Panc1 (cell line): Measurements from ENCODE around the gene ZACN.

ENCODE experiments used
- POLR2AphosphoS5 ChIP-seq: IDR thresholded peaks from 2 replicates; pipeline ENCODE4 v1.6.1; 2012; ENCODE audit warnings: mild to moderate bottlenecking, low read depth, low read length, moderate library complexity
- SIN3A ChIP-seq: IDR thresholded peaks from 2 replicates; pipeline ENCODE4 v1.6.1; 2012; ENCODE audit warnings: low read depth, mild to moderate bottlenecking, low read length, moderate library complexity, borderline replicate concordance; ENCODE audit not compliant: insufficient read depth

DNA sequence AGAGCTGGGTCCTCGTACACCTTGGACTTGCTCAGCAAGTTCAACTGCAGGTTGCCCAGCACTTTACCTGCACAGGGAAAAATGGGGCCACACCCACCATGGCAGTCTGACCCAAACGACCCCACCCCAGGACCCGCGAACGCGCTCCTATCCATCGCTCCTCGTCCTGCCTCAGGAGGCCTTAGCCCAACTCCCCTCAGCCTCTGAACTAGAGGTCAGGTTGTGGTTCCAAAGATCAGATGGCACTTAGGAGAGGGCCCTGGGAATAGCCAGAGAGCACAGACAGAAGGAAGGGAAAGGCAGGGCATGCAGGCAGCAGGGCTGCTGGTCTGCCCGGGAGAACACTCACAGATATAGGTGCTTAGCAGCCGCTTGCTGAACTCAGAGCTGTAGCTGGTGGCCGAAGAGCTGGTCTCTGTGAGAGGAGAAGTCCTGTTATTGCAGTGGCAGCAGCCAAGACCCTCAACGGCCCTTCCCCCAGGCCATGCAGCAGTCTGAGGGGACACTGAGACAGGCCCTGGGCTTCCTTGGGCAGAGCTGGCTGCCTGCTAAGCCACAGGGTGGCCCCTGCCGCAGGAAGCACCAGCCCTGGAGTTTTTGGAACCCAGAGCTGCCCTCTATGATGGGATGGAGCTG is 6.9 kb downstream of the ZACN start:
- TF ChIP-seq SIN3A (no peak), POLR2AphosphoS5 (no peak)
